ENCODE measurements around the gene MT1F.

DNA sequence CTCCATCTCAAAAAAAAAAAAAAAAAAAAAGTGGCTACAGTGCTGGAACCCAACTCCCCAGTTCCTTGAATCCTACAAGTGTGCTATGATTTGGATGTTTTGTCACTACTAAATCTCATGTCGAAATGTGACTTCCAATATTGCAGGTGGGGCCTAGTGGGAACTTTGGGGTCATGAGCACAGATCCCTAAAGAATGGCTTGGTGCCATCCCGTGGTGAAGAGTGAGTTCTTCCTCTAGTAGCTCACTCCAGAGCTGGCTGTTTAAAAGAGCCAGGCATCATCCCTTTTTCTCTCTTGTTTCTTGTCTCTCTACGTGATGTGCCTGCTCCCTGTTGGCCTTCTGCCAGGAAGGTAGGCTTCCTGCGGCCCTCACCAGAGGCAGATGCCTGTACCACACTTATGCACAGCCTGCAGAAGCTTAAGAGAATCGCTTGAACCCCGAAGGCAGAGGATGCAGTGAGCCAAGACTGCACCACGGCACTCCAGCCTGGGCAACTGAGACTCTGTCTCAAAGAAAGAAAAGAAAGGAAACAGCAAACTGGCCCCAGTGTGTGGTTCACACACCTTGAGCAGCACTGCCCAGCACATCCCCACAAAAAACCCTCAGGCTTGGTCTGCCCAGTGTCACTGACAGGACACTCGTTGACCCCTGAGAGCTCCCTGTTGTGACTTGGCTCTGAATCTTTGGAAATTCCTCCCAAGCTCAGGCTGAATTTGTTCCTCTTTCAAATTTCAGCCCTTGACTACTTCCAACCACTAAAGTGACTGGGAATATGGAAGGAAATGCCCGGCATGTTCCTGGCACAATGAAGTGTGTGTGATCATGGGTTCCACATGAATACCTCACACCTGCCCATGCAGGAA lies 29.0 kb upstream of the MT1F start:
- TF ChIP-seq, protein P1, sequence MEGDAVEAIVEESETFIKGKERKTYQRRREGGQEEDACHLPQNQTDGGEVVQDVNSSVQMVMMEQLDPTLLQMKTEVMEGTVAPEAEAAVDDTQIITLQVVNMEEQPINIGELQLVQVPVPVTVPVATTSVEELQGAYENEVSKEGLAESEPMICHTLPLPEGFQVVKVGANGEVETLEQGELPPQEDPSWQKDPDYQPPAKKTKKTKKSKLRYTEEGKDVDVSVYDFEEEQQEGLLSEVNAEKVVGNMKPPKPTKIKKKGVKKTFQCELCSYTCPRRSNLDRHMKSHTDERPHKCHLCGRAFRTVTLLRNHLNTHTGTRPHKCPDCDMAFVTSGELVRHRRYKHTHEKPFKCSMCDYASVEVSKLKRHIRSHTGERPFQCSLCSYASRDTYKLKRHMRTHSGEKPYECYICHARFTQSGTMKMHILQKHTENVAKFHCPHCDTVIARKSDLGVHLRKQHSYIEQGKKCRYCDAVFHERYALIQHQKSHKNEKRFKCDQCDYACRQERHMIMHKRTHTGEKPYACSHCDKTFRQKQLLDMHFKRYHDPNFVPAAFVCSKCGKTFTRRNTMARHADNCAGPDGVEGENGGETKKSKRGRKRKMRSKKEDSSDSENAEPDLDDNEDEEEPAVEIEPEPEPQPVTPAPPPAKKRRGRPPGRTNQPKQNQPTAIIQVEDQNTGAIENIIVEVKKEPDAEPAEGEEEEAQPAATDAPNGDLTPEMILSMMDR (IDR thresholded peaks at IDR 0.05; ENCODE audit: insufficient read depth, low read length, poor library complexity, severe bottlenecking), result no peak
- TF ChIP-seq EZH2phosphoT487 (conservative IDR thresholded peaks at IDR 0.05; ENCODE audit: low read length), result no peak
